ENCODE data around the gene LANCL1. TPM values are rescaled to one million over a fixed set of nuclear protein-coding genes. Genes with fewer than 3 reads are reported as not detected.
A peak's percentile ranks its signal among the peaks of the same experiment; 100 is the strongest.

Gene LANCL1
- 10 to 100 TPM; 19.0 to 24.1 TPM for total RNA-seq
- total RNA-seq, result 42.1 to 43.4 reads per million in 2 donors

GRCh38 chr2:210476194-210477128, at the start of gene LANCL1:
Gene LANCL1 (minus strand): TSS chr2:210476759. CDS start chr2:210476396, 363 bp downstream.
- Mint-ChIP-seq H3K27ac (peak within 1 kb of the TSS; percentile 97), H3K27me3 (no peaks in the 10 kb centered on the region), H3K4me1 (peaks cover 37% of the 10 kb centered on the region), H3K36me3 (ENCODE audit: low read depth) (peaks cover 2% of the 10 kb centered on the region), H3K4me3 (peak within 1 kb of the TSS; percentile 97)
- peak; percentile 99 for ATAC-seq
- DNase-seq, result peak; percentile 60 to 71 (median 61)
- no peaks in the 10 kb centered on the region for H3K9me3 ChIP-seq (ENCODE audit: control insufficient read depth, low read length, poor library complexity, severe bottlenecking)

GRCh38 chr2:210524533-210524932, 48.0 kb upstream of the LANCL1 start:
- Mint-ChIP-seq H3K4me1 (peaks cover under 1% of the 10 kb centered on the region), H3K27ac (no peak overlapping the region), H3K27me3 (peaks cover 5% of the 10 kb centered on the region), H3K4me3 (no peak overlapping the region), H3K36me3 (ENCODE audit: low read depth) (peaks cover 3% of the 10 kb centered on the region)
- ATAC-seq, result no peak
- no peak for DNase-seq
- H3K9me3 ChIP-seq (ENCODE audit: control insufficient read depth, low read length, poor library complexity, severe bottlenecking), result no peaks in the 10 kb centered on the region

GRCh38 chr2:210523650-210524289, 47.2 kb upstream of the LANCL1 start:
- peaks cover 3% of the 10 kb centered on the region for H3K36me3 Mint-ChIP-seq (ENCODE audit: low read depth)
- no peak for DNase-seq
- no peak for ATAC-seq

GRCh38 chr2:210522399-210522798, 45.8 kb upstream of the LANCL1 start:
- H3K4me1 Mint-ChIP-seq, result peaks cover 2% of the 10 kb centered on the region
- H3K27ac Mint-ChIP-seq, result no peak overlapping the region
- H3K36me3 Mint-ChIP-seq (ENCODE audit: low read depth), result peaks cover 3% of the 10 kb centered on the region
- no peaks in the 10 kb centered on the region for H3K9me3 ChIP-seq (ENCODE audit: control insufficient read depth, low read length, poor library complexity, severe bottlenecking)
- peaks cover 5% of the 10 kb centered on the region for H3K27me3 Mint-ChIP-seq
- ATAC-seq, result no peak
- DNase-seq, result no peak
- H3K4me3 Mint-ChIP-seq, result no peak overlapping the region

More at GRCh38 chr2:210523650-210524289, 47.2 kb upstream of the LANCL1 start:
- no peaks in the 10 kb centered on the region for H3K9me3 ChIP-seq (ENCODE audit: control insufficient read depth, low read length, poor library complexity, severe bottlenecking)
- H3K27me3 Mint-ChIP-seq, result peaks cover 5% of the 10 kb centered on the region
- H3K4me3 Mint-ChIP-seq, result no peak overlapping the region
- H3K27ac Mint-ChIP-seq, result no peak overlapping the region
- H3K4me1 Mint-ChIP-seq, result peaks cover 2% of the 10 kb centered on the region

- Mint-ChIP-seq H3K4me1 (peaks cover 2% of the 10 kb centered on the region), H3K36me3 (ENCODE audit: low read depth) (peaks cover 3% of the 10 kb centered on the region), H3K27ac (no peak overlapping the region), H3K4me3 (no peak overlapping the region), H3K27me3 (peaks cover 5% of the 10 kb centered on the region)
- no peaks in the 10 kb centered on the region for H3K9me3 ChIP-seq (ENCODE audit: control insufficient read depth, low read length, poor library complexity, severe bottlenecking)
- DNase-seq, result no peak
- no peak for ATAC-seq
Measured at GRCh38 chr2:210519594-210519993, 43.0 kb upstream of the LANCL1 start.

GRCh38 chr2:210517264-210517663, 40.7 kb upstream of the LANCL1 start:
- no peak overlapping the region for H3K4me3 Mint-ChIP-seq
- peaks cover 2% of the 10 kb centered on the region for H3K4me1 Mint-ChIP-seq
- no peak overlapping the region for H3K27ac Mint-ChIP-seq
- H3K36me3 Mint-ChIP-seq (ENCODE audit: low read depth), result peaks cover 3% of the 10 kb centered on the region
- DNase-seq (no peak), ATAC-seq (no peak)
- H3K27me3 Mint-ChIP-seq, result peaks cover 5% of the 10 kb centered on the region
- no peaks in the 10 kb centered on the region for H3K9me3 ChIP-seq (ENCODE audit: control insufficient read depth, low read length, poor library complexity, severe bottlenecking)

GRCh38 chr2:210515911-210516310, 39.4 kb upstream of the LANCL1 start:
- peaks cover 5% of the 10 kb centered on the region for H3K27me3 Mint-ChIP-seq
- peaks cover 3% of the 10 kb centered on the region for H3K36me3 Mint-ChIP-seq (ENCODE audit: low read depth)
- DNase-seq (no peak), ATAC-seq (no peak)
- H3K4me1 Mint-ChIP-seq, result peaks cover 2% of the 10 kb centered on the region
- no peaks in the 10 kb centered on the region for H3K9me3 ChIP-seq (ENCODE audit: control insufficient read depth, low read length, poor library complexity, severe bottlenecking)
- H3K4me3 Mint-ChIP-seq, result no peak overlapping the region
- no peak overlapping the region for H3K27ac Mint-ChIP-seq

- H3K27ac Mint-ChIP-seq, result no peak overlapping the region
- DNase-seq (no peak), ATAC-seq (no peak)
- H3K9me3 ChIP-seq (ENCODE audit: control insufficient read depth, low read length, poor library complexity, severe bottlenecking), result no peaks in the 10 kb centered on the region
- peaks cover 2% of the 10 kb centered on the region for H3K36me3 Mint-ChIP-seq (ENCODE audit: low read depth)
- H3K4me3 Mint-ChIP-seq, result no peak overlapping the region
- no peaks in the 10 kb centered on the region for H3K27me3 Mint-ChIP-seq
- no peaks in the 10 kb centered on the region for H3K4me1 Mint-ChIP-seq
Measured at GRCh38 chr2:210503725-210504191, 27.2 kb upstream of the LANCL1 start.

- H3K4me1 Mint-ChIP-seq, result no peaks in the 10 kb centered on the region
- ATAC-seq (peak; percentile 33), DNase-seq (no peak)
- H3K27me3 Mint-ChIP-seq, result no peaks in the 10 kb centered on the region
- peaks cover 2% of the 10 kb centered on the region for H3K36me3 Mint-ChIP-seq (ENCODE audit: low read depth)
- H3K27ac Mint-ChIP-seq, result no peak overlapping the region
- no peaks in the 10 kb centered on the region for H3K9me3 ChIP-seq (ENCODE audit: control insufficient read depth, low read length, poor library complexity, severe bottlenecking)
- no peak overlapping the region for H3K4me3 Mint-ChIP-seq
Measured at GRCh38 chr2:210503001-210503623, 26.6 kb upstream of the LANCL1 start.

- no peak for ATAC-seq
- Mint-ChIP-seq H3K4me1 (peaks cover 7% of the 10 kb centered on the region), H3K36me3 (ENCODE audit: low read depth) (peaks cover 2% of the 10 kb centered on the region)
Measured at GRCh38 chr2:210496512-210496911, 20.0 kb upstream of the LANCL1 start.

GRCh38 chr2:210493528-210493927, 17.0 kb upstream of the LANCL1 start:
- H3K4me1 Mint-ChIP-seq, result peaks cover 7% of the 10 kb centered on the region
- ATAC-seq (no peak), DNase-seq (no peak)
- H3K4me3 Mint-ChIP-seq, result no peak overlapping the region
- no peaks in the 10 kb centered on the region for H3K9me3 ChIP-seq (ENCODE audit: control insufficient read depth, low read length, poor library complexity, severe bottlenecking)
- H3K36me3 Mint-ChIP-seq (ENCODE audit: low read depth), result no peaks in the 10 kb centered on the region
- no peak overlapping the region for H3K27ac Mint-ChIP-seq
- H3K27me3 Mint-ChIP-seq, result peaks cover 6% of the 10 kb centered on the region

More at GRCh38 chr2:210496512-210496911, 20.0 kb upstream of the LANCL1 start:
- no peak for DNase-seq
- Mint-ChIP-seq H3K4me3 (no peak overlapping the region), H3K27me3 (peaks cover 6% of the 10 kb centered on the region), H3K27ac (no peak overlapping the region)
- H3K9me3 ChIP-seq (ENCODE audit: control insufficient read depth, low read length, poor library complexity, severe bottlenecking), result no peaks in the 10 kb centered on the region

GRCh38 chr2:210481601-210482175, 5.1 kb upstream of the LANCL1 start:
- ATAC-seq (no peak), DNase-seq (no peak)
- Mint-ChIP-seq H3K4me1 (peaks cover 22% of the 10 kb centered on the region), H3K27ac (no peak overlapping the region), H3K27me3 (no peaks in the 10 kb centered on the region), H3K36me3 (ENCODE audit: low read depth) (peaks cover 1% of the 10 kb centered on the region), H3K4me3 (no peak overlapping the region)
- H3K9me3 ChIP-seq (ENCODE audit: control insufficient read depth, low read length, poor library complexity, severe bottlenecking), result no peaks in the 10 kb centered on the region

- H3K27me3 Mint-ChIP-seq, result no peaks in the 10 kb centered on the region
- H3K9me3 ChIP-seq (ENCODE audit: control insufficient read depth, low read length, poor library complexity, severe bottlenecking), result no peaks in the 10 kb centered on the region
- ATAC-seq (no peak), DNase-seq (no peak)
- H3K4me3 Mint-ChIP-seq, result peak overlapping the region; percentile 31
- H3K4me1 Mint-ChIP-seq, result peaks cover 23% of the 10 kb centered on the region
- H3K27ac Mint-ChIP-seq, result no peak overlapping the region
- peaks cover 2% of the 10 kb centered on the region for H3K36me3 Mint-ChIP-seq (ENCODE audit: low read depth)
Measured at GRCh38 chr2:210480764-210481163, 4.2 kb upstream of the LANCL1 start.
